ENCODE results near the gene MAN1A1.

DNA sequence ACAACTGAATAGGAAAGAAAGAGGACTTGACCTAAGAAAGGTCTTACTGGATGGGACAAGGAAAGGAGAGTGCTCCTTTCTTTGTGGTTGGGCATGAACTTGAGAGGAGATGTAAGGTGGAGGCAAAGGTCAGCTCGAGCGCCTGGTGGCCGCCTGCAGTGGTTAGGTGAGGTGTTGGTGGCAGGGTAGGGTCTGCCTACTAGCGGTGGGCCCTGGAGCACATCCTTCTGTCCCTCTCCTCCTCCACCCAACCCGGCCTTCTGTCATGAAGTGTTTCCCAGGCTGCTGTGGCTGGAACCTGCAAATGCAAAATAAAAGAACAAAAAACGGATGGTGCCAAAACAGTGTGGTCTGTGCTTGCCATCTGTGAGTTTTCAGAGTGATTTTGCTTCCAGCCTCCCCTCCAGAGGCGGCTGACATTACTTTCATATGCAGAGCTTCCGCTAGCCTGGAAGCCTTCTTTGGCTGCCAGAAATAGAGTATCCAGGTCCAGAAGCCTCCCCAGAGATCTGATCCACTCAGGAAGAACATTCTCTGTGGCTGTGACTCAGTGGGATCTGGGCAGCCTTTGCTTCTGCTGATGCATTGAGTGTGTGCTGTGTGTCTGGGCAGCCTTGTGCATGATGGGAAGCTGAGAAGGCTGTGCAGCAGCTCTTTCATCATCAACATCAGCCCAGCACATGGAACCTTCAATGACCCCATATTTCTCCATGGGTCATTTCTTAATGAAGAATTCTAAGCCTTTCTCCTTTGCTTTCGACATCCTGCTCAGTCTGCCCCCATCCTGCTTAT lies 191.3 kb downstream of the MAN1A1 start:
- TF ChIP-seq KDM5A (IDR thresholded peaks at IDR 0.05): no peak
- TF ChIP-seq, protein P1, sequence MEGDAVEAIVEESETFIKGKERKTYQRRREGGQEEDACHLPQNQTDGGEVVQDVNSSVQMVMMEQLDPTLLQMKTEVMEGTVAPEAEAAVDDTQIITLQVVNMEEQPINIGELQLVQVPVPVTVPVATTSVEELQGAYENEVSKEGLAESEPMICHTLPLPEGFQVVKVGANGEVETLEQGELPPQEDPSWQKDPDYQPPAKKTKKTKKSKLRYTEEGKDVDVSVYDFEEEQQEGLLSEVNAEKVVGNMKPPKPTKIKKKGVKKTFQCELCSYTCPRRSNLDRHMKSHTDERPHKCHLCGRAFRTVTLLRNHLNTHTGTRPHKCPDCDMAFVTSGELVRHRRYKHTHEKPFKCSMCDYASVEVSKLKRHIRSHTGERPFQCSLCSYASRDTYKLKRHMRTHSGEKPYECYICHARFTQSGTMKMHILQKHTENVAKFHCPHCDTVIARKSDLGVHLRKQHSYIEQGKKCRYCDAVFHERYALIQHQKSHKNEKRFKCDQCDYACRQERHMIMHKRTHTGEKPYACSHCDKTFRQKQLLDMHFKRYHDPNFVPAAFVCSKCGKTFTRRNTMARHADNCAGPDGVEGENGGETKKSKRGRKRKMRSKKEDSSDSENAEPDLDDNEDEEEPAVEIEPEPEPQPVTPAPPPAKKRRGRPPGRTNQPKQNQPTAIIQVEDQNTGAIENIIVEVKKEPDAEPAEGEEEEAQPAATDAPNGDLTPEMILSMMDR (IDR thresholded peaks at IDR 0.05): no peak
- no peak for TF ChIP-seq POLR2A (IDR thresholded peaks at IDR 0.05; ENCODE audit: low read length)
- TF ChIP-seq MAFK (IDR thresholded peaks at IDR 0.05; ENCODE audit: partially characterized antibody): no peak
- no peak for TF ChIP-seq JUNB (IDR thresholded peaks at IDR 0.05)
- no peak for TF ChIP-seq SMC3 (IDR thresholded peaks at IDR 0.05)
- TF ChIP-seq, protein P2, sequence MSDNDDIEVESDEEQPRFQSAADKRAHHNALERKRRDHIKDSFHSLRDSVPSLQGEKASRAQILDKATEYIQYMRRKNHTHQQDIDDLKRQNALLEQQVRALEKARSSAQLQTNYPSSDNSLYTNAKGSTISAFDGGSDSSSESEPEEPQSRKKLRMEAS (IDR thresholded peaks at IDR 0.05): no peak
- no peak for TF ChIP-seq RAD21 (conservative IDR thresholded peaks at IDR 0.05 in 1 of 2, IDR thresholded peaks at IDR 0.05 in 1 of 2)
- no peak for TF ChIP-seq CHD2 (IDR thresholded peaks at IDR 0.05; ENCODE audit: low read length, partially characterized antibody)
- TF ChIP-seq CEBPB (IDR thresholded peaks at IDR 0.05): no peak
- no peak for TF ChIP-seq FOSL2 (IDR thresholded peaks at IDR 0.05)
- TF ChIP-seq FOSL2 (CRISPR knock-in tag; IDR thresholded peaks at IDR 0.05): no peak
- TF ChIP-seq, protein P3, sequence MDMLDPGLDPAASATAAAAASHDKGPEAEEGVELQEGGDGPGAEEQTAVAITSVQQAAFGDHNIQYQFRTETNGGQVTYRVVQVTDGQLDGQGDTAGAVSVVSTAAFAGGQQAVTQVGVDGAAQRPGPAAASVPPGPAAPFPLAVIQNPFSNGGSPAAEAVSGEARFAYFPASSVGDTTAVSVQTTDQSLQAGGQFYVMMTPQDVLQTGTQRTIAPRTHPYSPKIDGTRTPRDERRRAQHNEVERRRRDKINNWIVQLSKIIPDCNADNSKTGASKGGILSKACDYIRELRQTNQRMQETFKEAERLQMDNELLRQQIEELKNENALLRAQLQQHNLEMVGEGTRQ (IDR thresholded peaks at IDR 0.05): no peak
